K562 (cell line): ENCODE results near the gene KLHL12. TPM values are rescaled to one million over a fixed set of nuclear protein-coding genes. Genes with fewer than 3 reads are reported as not detected.

Experiments
- CHCHD3 ChIP-seq: fragments of 250-450 bp; sonication (Bioruptor Pico); IDR thresholded peaks from 2 replicates; pipeline ENCODE4 v2.1.2; 2022; ENCODE audit warnings: mild to moderate bottlenecking
- CTCF ChIP-seq, 3 experiments: IDR thresholded peaks in 2 of 3; conservative IDR thresholded peaks in 1 of 3; 2 replicates each; pipeline ENCODE4 v1.5.1; 2011 to 2012; ENCODE audit warnings: low read length in 3 of 3, mild to moderate bottlenecking in 3 of 3, control low read depth in 2 of 3, improper control_type of control experiment in 1 of 3, inconsistent platforms in 1 of 3, low read depth in 1 of 3, mixed read lengths in 1 of 3, moderate library complexity in 1 of 3; ENCODE audit not compliant: insufficient read depth in 2 of 3
- CXXC5 ChIP-seq: fragments of 250-450 bp; sonication (Bioruptor Pico); IDR thresholded peaks from 2 replicates; pipeline ENCODE4 v1.8.0; 2022; ENCODE audit warnings: inconsistent platforms, mild to moderate bottlenecking, moderate library complexity
- GTF2F1 ChIP-seq: IDR thresholded peaks from 2 replicates; pipeline ENCODE4 v1.6.1; 2011; ENCODE audit warnings: low read depth, low read length, improper control_type of control experiment
- HEY1 ChIP-seq: fragments of 250-450 bp; sonication (Bioruptor Pico); IDR thresholded peaks from 2 replicates; pipeline ENCODE4 v1.5.0; 2020; ENCODE audit warnings: mild to moderate bottlenecking, moderate library complexity, borderline replicate concordance
- JUNB ChIP-seq: fragments of 450-650 bp; formaldehyde crosslinking; conservative IDR thresholded peaks from 2 replicates; pipeline ENCODE4 v1.4.0; 2020; ENCODE audit warnings: mild to moderate bottlenecking
- KDM1A ChIP-seq, 2 experiments: fragments of 450-650 bp; IDR thresholded peaks; 2 replicates each; pipeline ENCODE4 v1.6.1; 2016; ENCODE audit warnings: mild to moderate bottlenecking in 2 of 2
- KLF10 ChIP-seq: fragments of 250-450 bp; sonication (Bioruptor Pico); IDR thresholded peaks from 2 replicates; pipeline ENCODE4 v1.6.1; 2021; ENCODE audit warnings: matching md5 sums
- MBD2 ChIP-seq: sonication (generic); IDR thresholded peaks from 2 replicates; pipeline ENCODE4 v1.6.1; 2016; ENCODE audit warnings: low read depth, borderline replicate concordance
- MITF ChIP-seq: IDR thresholded peaks from 2 replicates; pipeline ENCODE4 v1.6.1; 2014; ENCODE audit warnings: antibody characterized with exemption
- MYBL2 ChIP-seq, 2 experiments: fragments of 450-650 bp in 1 of 2; sonication (generic) in 1 of 2; formaldehyde crosslinking in 1 of 2; IDR thresholded peaks; 2 replicates each; pipeline versions ENCODE4 v1.6.1 to v1.8.1; 2017 to 2022; ENCODE audit warnings: borderline replicate concordance in 1 of 2, inconsistent platforms in 1 of 2, low read depth in 1 of 2, mild to moderate bottlenecking in 1 of 2, missing genetic modification reagents in 1 of 2, moderate library complexity in 1 of 2
- NRF1 ChIP-seq, 2 experiments: fragments of 450-650 bp; IDR thresholded peaks in 1 of 2; conservative IDR thresholded peaks in 1 of 2; 2 replicates each; pipeline ENCODE4 v1.6.1; 2014; ENCODE audit warnings: mild to moderate bottlenecking in 2 of 2
- SMARCA4 ChIP-seq: fragments of 450-650 bp; IDR thresholded peaks from 2 replicates; pipeline ENCODE4 v1.6.1; 2016
- TEAD4 ChIP-seq, 2 experiments: sonication (generic) in 1 of 2; formaldehyde crosslinking in 1 of 2; IDR thresholded peaks; 2 replicates each; pipeline versions ENCODE4 v1.6.1 to v1.8.0; 2012 to 2022; ENCODE audit warnings: borderline replicate concordance in 1 of 2, inconsistent platforms in 1 of 2, low read length in 1 of 2, mild to moderate bottlenecking in 1 of 2, missing genetic modification reagents in 1 of 2
- THRAP3 ChIP-seq: fragments of 450-650 bp; IDR thresholded peaks from 2 replicates; pipeline ENCODE4 v1.6.1; 2016; ENCODE audit warnings: mild to moderate bottlenecking, inconsistent platforms, borderline replicate concordance
- ZBTB17 ChIP-seq: fragments of 450-650 bp; formaldehyde crosslinking; IDR thresholded peaks from 2 replicates; pipeline ENCODE4 v1.4.0; 2020; ENCODE audit warnings: mild to moderate bottlenecking
- ZFP91 ChIP-seq: sonication (generic); formaldehyde crosslinking; IDR thresholded peaks from 2 replicates; pipeline ENCODE4 v1.8.0; 2022; ENCODE audit warnings: mild to moderate bottlenecking, missing genetic modification reagents
- ZKSCAN8 ChIP-seq: fragments of 200-800 bp; sonication (Bioruptor generic); IDR thresholded peaks from 2 replicates; pipeline ENCODE4 v1.6.1; 2016; ENCODE audit warnings: missing genetic modification characterization, missing compliant biosample characterization
- ZNF121 ChIP-seq: sonication (generic); formaldehyde crosslinking; conservative IDR thresholded peaks from 2 replicates; pipeline ENCODE4 v1.8.0; 2022; ENCODE audit warnings: missing genetic modification reagents
- ZNF696 ChIP-seq: fragments of 250-450 bp; sonication (Bioruptor Pico); conservative IDR thresholded peaks from 2 replicates; pipeline ENCODE4 v1.4.0; 2020; ENCODE audit warnings: mild to moderate bottlenecking, moderate library complexity
- ZNF79 ChIP-seq: fragments of 250-450 bp; sonication (Bioruptor Pico); IDR thresholded peaks from 2 replicates; pipeline ENCODE4 v1.4.0; 2020; ENCODE audit warnings: low read depth, mild to moderate bottlenecking, moderate library complexity
- polyA plus RNA-seq, 8 experiments: library from polyadenylated mRNA; depleted of rRNA in 4 of 8; stranded (reverse) in 5 of 8; unstranded in 3 of 8; fragments of >200 nt; fragmentation: Nextera tagmentation in 2 of 8; fragmentation: Illumina TruSeq in 1 of 8; extraction: Ambion mirVana in 2 of 8; extraction: Trizol in 1 of 8; gene quantifications; 2 replicates each; pipeline versions ENCODE4 v1.2.1 to v1.2.3, GENCODE V29; 2011 to 2014; ENCODE audit warnings: inconsistent platforms in 1 of 8, missing spikeins in 1 of 8
- total RNA-seq, 7 experiments: library from RNA; depleted of rRNA in 6 of 7; stranded (reverse); fragments of >200 nt in 6 of 7; fragmentation: Illumina TruSeq in 2 of 7; extraction: Trizol in 2 of 7; gene quantifications; 2 replicates each; pipeline versions ENCODE4 v1.2.1 to v1.2.3, GENCODE V29; 2011 to 2021; ENCODE audit warnings: low replicate concordance in 1 of 7

KLHL12 gene
- total and polyA plus RNA-seq, 9 of the 15 experiments (the other 6 are each of a cell fraction or from before 2014, with no cell fraction given): 23.1 to 85.1 (median 35.0) TPM

GRCh38 chr1:202944438-202944921 lies 17.4 kb upstream of the KLHL12 start (continued):
- TF ChIP-seq CTCF (IDR thresholded peaks at IDR 0.05 in 2 of 3, conservative IDR thresholded peaks at IDR 0.05 in 1 of 3; ENCODE audit: insufficient read depth in 2 of 3, low read depth in 1 of 3, low read length in 3 of 3) (0 out of 6 replicates have a peak, but pooled peaks of 1 of the 3 experiments have one; percentile 1), JUNB (no peak), ZKSCAN8 (CRISPR knock-in tag) (peak; percentile 62; the same call in 1 of the 2 replicates), MBD2 (no peak; the same call in 1 of the 2 replicates), TEAD4 (IDR thresholded peaks at IDR 0.05; ENCODE audit: low read length) (peak; percentile 94), TEAD4 (CRISPR knock-in tag; IDR thresholded peaks at IDR 0.05; ENCODE audit: borderline replicate concordance) (no peak), ZNF121 (no peak), MYBL2 (IDR thresholded peaks at IDR 0.05; ENCODE audit: low read depth) (no peak), MYBL2 (CRISPR knock-in tag; IDR thresholded peaks at IDR 0.05; ENCODE audit: borderline replicate concordance) (no peak), GTF2F1 (no peak), CHCHD3 (CRISPR knock-in tag) (no peak), ZNF79 (no peak), NRF1 (conservative IDR thresholded peaks at IDR 0.05 in 1 of 2, IDR thresholded peaks at IDR 0.05 in 1 of 2) (no peak), ZNF696 (no peak), ZBTB17 (CRISPR knock-in tag) (no peak), SMARCA4 (peak; percentile 98), KLF10 (CRISPR knock-in tag) (no peak), THRAP3 (no peak), KDM1A (IDR thresholded peaks at IDR 0.05) (peak; percentile 74 to 75), CXXC5 (peak; percentile 67), HEY1 (CRISPR knock-in tag) (no peak), ZFP91 (CRISPR knock-in tag) (no peak), MITF (no peak)
